B cell (primary cell): ENCODE results near the gene CNTN2. TPM values are rescaled to one million over a fixed set of nuclear protein-coding genes. Genes with fewer than 3 reads are reported as not detected.

Source experiments
- ATAC-seq: fragments of 200-7000 bp; cut with Tn5 transposase; one replicate; pipeline ENCODE4 v1.10.0; 2021; ENCODE audit warnings: low read depth, mild to moderate bottlenecking, moderate number of reproducible peaks, moderate library complexity
- CTCF ChIA-PET: fragments of 350-600 bp; sonication (Branson Sonifier 250); formaldehyde crosslinking; loops from one replicate; lab custom pipeline; 2021; ENCODE audit warnings: antibody characterized with exemption, inconsistent platforms; lab: Charles Lee
- POLR2A ChIA-PET: fragments of 350-600 bp; sonication (Branson Sonifier 250); formaldehyde crosslinking; loops from one replicate; lab custom pipeline; 2021; ENCODE audit warnings: antibody characterized with exemption; lab: Charles Lee
- DNase-seq: peaks from one replicate; pipeline ENCODE4 v3.0.0; 2013
- H2AFZ ChIP-seq: 2 replicates; pipeline ENCODE4 v1.6.1; 2012; ENCODE audit warnings: mild to moderate bottlenecking, low read depth, low read length; ENCODE audit not compliant: insufficient read depth, poor library complexity, severe bottlenecking
- H3K27ac ChIP-seq, 2 donors: 1 replicate in 1 of 2; 2 replicates in 1 of 2; pipeline ENCODE4 v1.5.1; 2012 to 2013; ENCODE audit warnings: low read length in 2 of 2, mild to moderate bottlenecking in 2 of 2, moderate library complexity in 1 of 2
- H3K27me3 ChIP-seq, 4 experiments: fragments of 200-600 bp in 1 of 4; sonication (generic) in 1 of 4; replicated peaks in 1 of 4; 1 replicate in 2 of 4; 2 replicates in 2 of 4; pipeline versions ENCODE4 v1.6.1 to v1.7.0; 2013 to 2016; ENCODE audit warnings: low read length in 3 of 4, mild to moderate bottlenecking in 2 of 4, mixed read lengths in 1 of 4, moderate library complexity in 1 of 4; ENCODE audit not compliant: insufficient read depth in 4 of 4, control insufficient read depth in 3 of 4; ENCODE audit errors: control extremely low read depth in 1 of 4
- H3K36me3 ChIP-seq, 2 experiments: replicated peaks in 1 of 2; 1 replicate in 1 of 2; 2 replicates in 1 of 2; pipeline versions ENCODE4 v1.6.1 to v1.7.1; 2013; ENCODE audit warnings: low read length in 1 of 2; ENCODE audit not compliant: insufficient read depth in 2 of 2, control insufficient read depth in 1 of 2; ENCODE audit errors: control extremely low read depth in 1 of 2, extremely low read depth in 1 of 2
- H3K4me1 ChIP-seq, 2 donors: fragments of 200-600 bp in 1 of 2; sonication (generic) in 1 of 2; 1 replicate in 1 of 2; 2 replicates in 1 of 2; pipeline versions ENCODE4 v1.5.1 to v1.6.1; 2013 to 2017; ENCODE audit warnings: low read length in 2 of 2; ENCODE audit not compliant: control insufficient read depth in 2 of 2, insufficient read depth in 2 of 2
- H3K4me2 ChIP-seq: replicated peaks from 2 replicates; pipeline ENCODE3; 2012; ENCODE audit warnings: mild to moderate bottlenecking, low read depth, low read length; ENCODE audit not compliant: poor library complexity, severe bottlenecking
- H3K4me3 ChIP-seq, 5 experiments: fragments of 200-600 bp in 1 of 5; sonication (generic) in 1 of 5; 1 replicate in 3 of 5; 2 replicates in 2 of 5; pipeline versions ENCODE4 v1.5.1 to v1.7.0; 2011 to 2016; ENCODE audit warnings: low read length in 4 of 5, mild to moderate bottlenecking in 4 of 5, low read depth in 2 of 5, control low read depth in 1 of 5, moderate library complexity in 1 of 5; ENCODE audit not compliant: insufficient read depth in 1 of 5; ENCODE audit errors: control extremely low read depth in 1 of 5, extremely low read depth in 1 of 5
- H3K79me2 ChIP-seq: fragments of 200-600 bp; sonication (generic); one replicate; pipeline ENCODE4 v1.6.0; 2016; ENCODE audit warnings: low read length; ENCODE audit not compliant: control insufficient read depth, insufficient read depth
- H3K9ac ChIP-seq: fragments of 200-600 bp; sonication (generic); 2 replicates; pipeline ENCODE4 v1.6.1; 2017; ENCODE audit warnings: mild to moderate bottlenecking, low read length, moderate library complexity
- H3K9me3 ChIP-seq, 3 donors: one replicate each; pipeline versions ENCODE4 v1.6.1 to v1.7.1; 2013; ENCODE audit warnings: low read length in 2 of 3; ENCODE audit not compliant: control insufficient read depth in 2 of 3, insufficient read depth in 1 of 3; ENCODE audit errors: control extremely low read depth in 1 of 3
- H4K20me1 ChIP-seq: 2 replicates; pipeline ENCODE4 v1.6.0; 2012; ENCODE audit warnings: mild to moderate bottlenecking, low read length; ENCODE audit not compliant: insufficient read depth, control insufficient read depth, poor library complexity, severe bottlenecking
- H3K27ac Mint-ChIP-seq: one replicate; pipeline ENCODE4 v1.8.0; 2021; ENCODE audit warnings: mixed read lengths
- H3K27me3 Mint-ChIP-seq: one replicate; pipeline ENCODE4 v1.8.0; 2021; ENCODE audit warnings: mixed read lengths
- H3K4me1 Mint-ChIP-seq: one replicate; pipeline ENCODE4 v1.8.0; 2021; ENCODE audit warnings: mixed read lengths
- H3K4me3 Mint-ChIP-seq: one replicate; pipeline ENCODE4 v1.8.0; 2021; ENCODE audit warnings: mixed read lengths
- H3K9me3 Mint-ChIP-seq: one replicate; pipeline ENCODE4 v1.8.0; 2022; ENCODE audit warnings: mixed read lengths; ENCODE audit not compliant: insufficient read depth
- EZH2 ChIP-seq: IDR thresholded peaks from 2 replicates; pipeline ENCODE4 v1.6.1; 2012; ENCODE audit warnings: borderline replicate concordance, low read depth, mild to moderate bottlenecking, moderate library complexity, low read length; ENCODE audit not compliant: insufficient read depth, poor library complexity, severe bottlenecking
- WGBS: methylation state at CpG from one replicate; pipeline ENCODE4 v1.1.5; 2013; ENCODE audit warnings: missing lambda C conversion rate; ENCODE audit not compliant: insufficient coverage; 5-methylcytosine and 5-hydroxymethylcytosine counted together
- intact Hi-C: fragments of 100-400 bp; cut with micrococcal nuclease; formaldehyde crosslinking; loops from one replicate; pipeline ENCODE4 v1.10.0; 2022
- polyA plus RNA-seq: library from polyadenylated mRNA; depleted of rRNA; stranded (reverse); fragments of >200 nt; gene quantifications from 2 replicates; pipeline ENCODE4 v1.2.3, GENCODE V29; 2012
- total RNA-seq, 2 donors: library from RNA; stranded (reverse); fragments of 120-200 nt in 1 of 2; gene quantifications; 1 replicate in 1 of 2; 2 replicates in 1 of 2; pipeline versions ENCODE4 v1.2.3 to v1.2.4, GENCODE V29; 2013 to 2022
- TF ChIP-seq, protein P1 (sequence below): fragments of 200-600 bp; IDR thresholded peaks from one replicate; pipeline ENCODE4 v1.8.0; 2022; ENCODE audit warnings: antibody characterized with exemption, mild to moderate bottlenecking

Gene CNTN2
- total and polyA plus RNA-seq, 2 donors (not counting 1 experiment from before 2014, with no cell fraction given) = not detected

DNA sequence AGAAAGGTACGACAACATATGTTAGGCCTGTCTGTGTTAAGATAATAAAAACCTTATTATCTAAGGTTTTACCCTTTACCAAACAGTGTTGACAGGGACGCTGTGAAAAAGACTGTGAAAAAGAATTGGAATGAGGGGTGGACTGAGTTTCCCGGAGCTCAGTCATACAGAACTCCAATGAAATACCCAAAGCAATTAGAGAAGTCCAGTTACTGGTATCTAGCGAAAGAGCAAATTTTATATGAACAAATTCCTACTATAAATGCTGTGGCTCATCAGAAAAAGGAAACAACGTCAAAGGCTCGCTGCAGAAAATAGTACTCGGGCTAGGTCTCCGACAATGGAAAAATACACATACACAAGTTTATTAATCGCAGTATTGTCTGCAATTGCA is 79.5 kb downstream of the CNTN2 start:
- Histone ChIP-seq H4K20me1 (peaks cover 10% of the 10 kb centered on the region), H3K4me3 (peak overlapping the region; percentile 74 to 99 (median 87)), H3K4me2 (peak overlapping the region; percentile 85), H3K36me3 (peaks cover 3 to 6% of the 10 kb centered on the region in 2 experiments), H3K9me3 (no peaks in the 10 kb centered on the region), H3K79me2 (peaks cover 41% of the 10 kb centered on the region), H3K27ac (peak overlapping the region; percentile 95 to 96), H2AFZ (peak overlapping the region; percentile 82), H3K27me3 (no peaks in the 10 kb centered on the region), H3K4me1 (peaks cover 31 to 40% of the 10 kb centered on the region in 2 donors), H3K9ac (peak overlapping the region; percentile 89)
- intact Hi-C loops = loop anchor here (1.0 to 10.0 kb wide), 8 partner anchors 19 to 1258 kb away; partner anchors contain the start of genes DSTYK, RAB29, SNRPE and TMCC2
- 15% methylated on average over 4 of the region's 9 CpGs for WGBS
- ChIA-PET POLR2A (interaction anchor here (0.9 to 3.2 kb wide), 2 partner anchors 19 to 107 kb away, joined by 3 to 12 read pairs; no protein-coding TSS in a partner anchor), CTCF (interaction anchor here (1.0 to 7.9 kb wide), 8 partner anchors 12 to 363 kb away, joined by 3 to 86 read pairs (median 4); partner anchors contain the start of gene DSTYK)
- ATAC-seq (no peak), DNase-seq (no peak)
- Mint-ChIP-seq H3K27me3 (no peaks in the 10 kb centered on the region), H3K4me3 (peak overlapping the region; percentile 98), H3K9me3 (no peaks in the 10 kb centered on the region), H3K4me1 (peaks cover 48% of the 10 kb centered on the region), H3K27ac (peak overlapping the region; percentile 100)
- TF ChIP-seq, protein P1, sequence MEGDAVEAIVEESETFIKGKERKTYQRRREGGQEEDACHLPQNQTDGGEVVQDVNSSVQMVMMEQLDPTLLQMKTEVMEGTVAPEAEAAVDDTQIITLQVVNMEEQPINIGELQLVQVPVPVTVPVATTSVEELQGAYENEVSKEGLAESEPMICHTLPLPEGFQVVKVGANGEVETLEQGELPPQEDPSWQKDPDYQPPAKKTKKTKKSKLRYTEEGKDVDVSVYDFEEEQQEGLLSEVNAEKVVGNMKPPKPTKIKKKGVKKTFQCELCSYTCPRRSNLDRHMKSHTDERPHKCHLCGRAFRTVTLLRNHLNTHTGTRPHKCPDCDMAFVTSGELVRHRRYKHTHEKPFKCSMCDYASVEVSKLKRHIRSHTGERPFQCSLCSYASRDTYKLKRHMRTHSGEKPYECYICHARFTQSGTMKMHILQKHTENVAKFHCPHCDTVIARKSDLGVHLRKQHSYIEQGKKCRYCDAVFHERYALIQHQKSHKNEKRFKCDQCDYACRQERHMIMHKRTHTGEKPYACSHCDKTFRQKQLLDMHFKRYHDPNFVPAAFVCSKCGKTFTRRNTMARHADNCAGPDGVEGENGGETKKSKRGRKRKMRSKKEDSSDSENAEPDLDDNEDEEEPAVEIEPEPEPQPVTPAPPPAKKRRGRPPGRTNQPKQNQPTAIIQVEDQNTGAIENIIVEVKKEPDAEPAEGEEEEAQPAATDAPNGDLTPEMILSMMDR = peak; percentile 5
- no peak for TF ChIP-seq EZH2

DNA sequence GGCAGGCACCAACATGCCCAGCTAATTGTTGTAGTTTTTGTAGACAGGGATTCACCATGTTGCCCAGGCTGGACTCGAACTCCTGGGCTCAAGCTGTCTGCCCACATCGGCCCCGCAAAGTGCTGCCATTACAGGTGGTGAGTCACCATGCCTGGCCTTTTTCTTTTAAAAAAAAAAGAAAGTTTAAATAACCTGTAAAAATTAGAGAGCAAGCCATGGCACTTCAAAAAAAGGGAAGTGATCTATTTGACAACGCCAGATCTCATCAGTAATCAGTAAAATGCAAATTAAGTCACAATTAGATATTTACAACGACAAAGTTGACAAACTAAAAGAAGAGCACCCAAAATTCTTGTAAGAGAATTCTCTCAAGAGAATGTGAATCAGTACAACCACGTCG is 81.7 kb downstream of the CNTN2 start:
- H3K79me2 ChIP-seq = peaks cover 21% of the 10 kb centered on the region
- POLR2A ChIA-PET = interaction anchor here (0.7 to 0.8 kb wide), 2 partner anchors 27 to 196 kb away, joined by 3 read pairs; no protein-coding TSS in a partner anchor
- TF ChIP-seq, protein P1 = no peak
- TF ChIP-seq EZH2 = no peak
- H3K9me3 ChIP-seq = no peaks in the 10 kb centered on the region
- intact Hi-C loops = loop anchor here (5.0 to 10.0 kb wide), 4 partner anchors 133 to 1260 kb away; partner anchors contain the start of genes RAB29 and SNRPE
- Mint-ChIP-seq H3K9me3 (no peaks in the 10 kb centered on the region), H3K27ac (peak overlapping the region; percentile 8), H3K4me1 (peaks cover 40% of the 10 kb centered on the region), H3K27me3 (no peaks in the 10 kb centered on the region), H3K4me3 (peak overlapping the region; percentile 17)
- H3K27ac ChIP-seq = peak overlapping the region in 1 of 2 donors; percentile 38
- H3K4me2 ChIP-seq = peak overlapping the region; percentile 61
- peak overlapping the region; percentile 46 for H2AFZ ChIP-seq
- no peaks in the 10 kb centered on the region for H3K27me3 ChIP-seq
- peak overlapping the region; percentile 18 for H3K9ac ChIP-seq
- CTCF ChIA-PET = interaction anchor here (1.1 to 7.9 kb wide), 4 partner anchors 15 to 150 kb away, joined by 3 to 86 read pairs (median 5); no protein-coding TSS in a partner anchor
- peak; percentile 68 for DNase-seq
- H4K20me1 ChIP-seq = peaks cover 6% of the 10 kb centered on the region
- H3K4me1 ChIP-seq = peaks cover 28 to 34% of the 10 kb centered on the region in 2 donors
- 65% methylated on average over 3 of the region's 7 CpGs for WGBS
- peaks cover 0 to 2% of the 10 kb centered on the region in 2 experiments for H3K36me3 ChIP-seq
- ATAC-seq = no peak
- peak overlapping the region in 2 of 5 experiments; percentile 3 to 37 for H3K4me3 ChIP-seq
